PC-9 (cell line): ENCODE measurements around the gene NBEAL2.

ENCODE experiments used
- CTCF ChIP-seq: fragments of 200-600 bp; sonication (generic); conservative IDR thresholded peaks from 2 replicates; pipeline ENCODE4 v1.6.1; 2017; ENCODE audit warnings: mixed run types, antibody characterized with exemption, mild to moderate bottlenecking, moderate library complexity
- EZH2 ChIP-seq: fragments of 200-600 bp; sonication (generic); IDR thresholded peaks from 2 replicates; pipeline ENCODE4 v1.8.0; 2017; ENCODE audit warnings: antibody characterized with exemption, low read depth

- TF ChIP-seq CTCF = no peak
- no peak for TF ChIP-seq EZH2
These were observed 26.7 kb downstream of the NBEAL2 start for GRCh38 chr3:47006145-47006651.
